Islet of Langerhans (tissue), 1 donor: Measurements from ENCODE around the gene PPP1R10.

Experiments
- FAIRE-seq: peaks from one replicate; lab custom pipeline; 2011; peaks lifted over from hg19 to GRCh38; lab: Jason Lieb, UNC

PPP1R10 gene

DNA sequence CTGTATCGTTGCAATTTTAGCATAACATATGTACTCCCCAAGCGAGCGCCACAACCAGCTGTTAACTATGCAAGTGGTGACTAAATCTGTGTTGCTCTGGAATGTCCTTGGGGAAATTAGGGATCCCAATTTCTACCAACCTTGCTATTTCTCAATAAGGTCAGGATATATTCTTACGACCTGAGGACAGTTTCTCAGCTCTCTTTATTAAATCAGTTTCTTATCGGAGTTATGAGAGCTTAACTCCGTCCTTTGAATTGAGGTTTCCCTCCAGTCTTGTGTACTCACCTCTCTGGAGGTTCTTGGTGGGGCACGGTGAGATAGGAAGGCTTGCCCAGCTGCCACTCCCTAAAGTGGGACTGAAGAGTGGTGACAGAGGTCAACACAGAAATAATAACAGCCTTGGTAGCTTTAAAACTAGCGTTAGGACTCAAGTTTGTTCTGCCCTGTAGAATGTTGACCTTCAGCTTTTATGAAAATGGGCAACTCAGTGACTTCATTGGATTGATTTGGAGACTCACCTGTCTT is 1.3 kb upstream of the PPP1R10 start:
- FAIRE-seq = no peak

DNA sequence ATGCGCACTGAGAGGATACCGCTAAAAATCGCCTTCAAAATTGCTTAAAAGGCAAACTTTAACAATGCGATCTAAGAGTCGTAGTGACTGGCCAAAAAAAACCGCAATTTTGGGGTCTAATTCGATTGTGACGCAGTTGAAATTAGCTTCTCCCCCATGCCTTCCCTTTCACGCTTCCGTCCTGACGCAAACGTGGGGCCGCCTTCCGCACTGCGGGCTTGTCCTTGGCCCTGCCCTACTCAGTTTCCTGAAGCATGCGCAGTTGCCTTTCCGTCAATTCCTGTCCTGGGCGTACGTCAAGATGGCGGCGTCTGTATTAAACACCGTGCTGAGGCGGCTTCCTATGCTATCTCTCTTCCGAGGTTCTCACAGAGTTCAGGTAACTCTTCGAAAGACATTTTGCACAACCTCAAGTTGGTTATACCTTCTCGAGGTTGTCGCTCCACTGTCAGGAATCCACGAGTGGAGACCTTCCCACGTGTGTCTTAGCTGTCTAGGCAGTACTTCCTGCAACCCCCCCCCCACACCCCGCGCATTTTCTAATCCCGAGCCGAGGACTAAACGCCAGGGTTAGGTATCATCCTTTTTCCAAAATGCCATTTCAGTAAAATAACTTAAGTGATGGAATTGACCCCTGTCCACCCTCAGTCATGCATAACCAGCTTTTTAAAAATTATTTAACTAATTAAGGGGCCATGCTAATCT is 674 bp upstream of the PPP1R10 start, which contains the start of gene MRPS18B:
MRPS18B (plus strand) TSS at position 276 of the 705 bp plus-strand sequence; CDS start at position 302, 26 bp downstream.
- peak; percentile 93 for FAIRE-seq

DNA sequence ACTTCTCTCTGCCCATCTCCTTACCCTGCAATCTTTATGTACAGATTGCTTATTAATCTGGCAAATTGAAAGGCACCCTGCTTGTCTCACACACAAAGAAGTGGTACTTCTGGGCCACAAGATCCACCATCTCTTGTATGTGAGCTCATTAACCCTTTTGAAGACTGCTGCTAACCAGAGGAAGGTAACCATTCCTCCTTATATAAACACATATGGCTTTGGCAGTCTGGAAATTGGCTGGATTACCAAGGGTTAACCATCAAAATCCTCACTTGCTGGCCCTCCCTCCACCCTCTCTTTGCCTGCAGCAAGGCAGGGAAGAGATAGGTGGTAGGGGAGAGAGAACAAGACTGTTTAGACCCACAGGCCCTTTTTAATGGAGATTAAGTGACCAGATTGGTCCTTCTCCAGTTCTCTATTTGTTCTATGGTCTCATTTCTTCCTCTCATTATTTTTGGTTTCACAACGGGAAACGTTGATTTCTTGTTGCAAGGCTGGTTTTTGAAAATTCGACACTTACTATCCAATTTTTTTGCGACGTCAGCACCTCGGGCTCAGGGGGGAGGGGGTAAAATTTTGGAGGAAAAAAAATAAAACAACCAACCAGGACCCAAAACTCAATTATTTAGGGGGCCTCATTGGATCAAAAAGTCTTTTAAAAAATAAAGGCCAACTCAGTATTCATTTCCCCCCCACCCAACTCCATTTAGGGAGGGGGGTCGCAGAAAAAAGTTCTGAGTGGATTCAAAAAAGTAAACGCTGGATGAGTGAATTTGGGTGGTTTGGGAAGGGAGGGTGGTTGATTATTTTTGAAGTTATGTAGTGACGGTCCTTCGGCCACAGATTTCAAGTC is 859 bp downstream of the PPP1R10 start:
- FAIRE-seq = no peak

DNA sequence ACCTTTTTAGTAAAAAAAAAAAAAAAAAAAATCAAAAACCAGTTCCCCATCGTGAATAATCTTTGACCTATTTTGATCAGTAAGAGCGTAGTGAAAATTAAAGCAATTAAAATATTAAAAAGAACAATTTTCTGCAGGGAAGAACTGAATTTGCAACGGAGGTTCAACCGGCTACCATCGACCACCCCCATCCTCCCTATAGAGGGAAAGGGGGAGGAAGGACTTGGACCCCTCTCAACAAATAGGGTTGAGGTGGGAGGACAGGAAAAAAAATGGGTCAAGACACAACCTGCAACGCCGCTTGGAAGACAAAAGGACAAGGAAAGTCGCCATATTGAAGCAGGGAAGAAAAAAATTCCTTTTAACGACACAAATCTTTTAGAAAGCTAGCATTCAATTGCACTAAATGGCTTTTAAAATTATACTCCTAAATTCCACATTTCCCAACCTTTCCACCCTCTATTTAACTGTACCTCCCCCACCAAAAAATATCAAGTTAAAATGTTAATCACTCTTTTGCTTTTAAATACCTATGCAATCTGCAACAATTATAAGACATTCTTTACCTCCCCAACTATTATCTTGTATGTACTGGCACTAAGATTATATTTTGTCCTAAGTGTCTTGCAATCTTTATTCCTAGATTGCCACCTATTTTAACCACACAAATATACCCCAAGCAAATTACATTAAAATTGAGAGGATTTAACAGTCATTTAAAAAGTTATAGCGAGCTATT is 1.7 kb downstream of the PPP1R10 start:
- peak; percentile 73 for FAIRE-seq

DNA sequence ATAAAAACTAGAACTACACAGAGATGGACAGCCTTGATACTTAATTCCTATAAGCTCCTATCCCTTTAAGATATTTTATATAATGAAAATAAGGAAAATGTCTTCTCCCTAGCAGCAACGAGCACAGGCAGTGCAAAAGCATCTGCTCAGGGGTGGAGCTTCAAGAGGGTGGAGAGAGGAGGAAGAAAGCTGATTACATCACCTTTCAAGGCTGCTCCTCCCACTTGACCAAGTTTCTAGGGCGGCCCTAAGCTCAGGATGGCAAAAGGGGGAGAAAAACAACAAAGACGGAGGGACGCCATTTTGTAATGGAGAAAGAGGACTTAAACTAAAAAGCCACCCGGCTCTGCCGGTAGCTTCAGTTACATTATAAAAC is 2.2 kb downstream of the PPP1R10 start:
- FAIRE-seq = peak; percentile 80

DNA sequence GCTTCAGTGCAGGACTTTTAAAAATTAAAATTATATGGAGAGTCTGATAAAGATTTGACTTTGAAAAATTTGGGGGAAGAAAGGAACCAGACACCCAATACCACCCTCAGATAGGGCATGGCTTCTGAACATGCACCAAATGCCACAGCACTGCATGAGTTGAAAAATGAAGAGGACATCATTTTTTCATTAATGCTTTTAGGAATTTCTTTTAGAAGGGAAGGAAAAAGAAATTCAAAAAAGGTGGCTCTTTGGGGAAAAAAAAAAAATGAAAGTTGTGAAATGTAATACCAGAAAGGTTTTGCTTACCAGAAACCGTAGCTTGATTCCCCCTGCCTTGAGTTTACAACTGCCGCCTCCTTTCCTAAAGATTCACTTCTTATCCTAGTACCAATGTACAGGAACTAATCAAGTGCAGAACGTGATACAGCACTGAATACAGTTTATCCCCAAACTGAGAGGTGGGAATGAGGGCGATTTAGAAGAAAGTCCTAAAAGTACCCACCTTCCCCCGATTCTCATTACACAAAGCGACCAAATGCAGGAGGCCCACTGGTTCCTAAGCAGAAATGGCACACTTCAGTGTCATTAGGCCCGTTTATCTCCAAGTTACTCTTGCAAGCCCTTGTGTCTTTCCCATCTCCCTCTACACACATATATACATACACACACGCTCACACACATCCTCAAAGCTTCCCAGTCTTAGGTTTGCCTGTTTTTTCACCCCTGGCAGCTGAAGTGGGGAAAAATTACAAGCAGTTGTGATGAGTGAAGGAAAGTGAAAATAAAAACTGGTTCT is 2.8 kb downstream of the PPP1R10 start:
- no peak for FAIRE-seq

DNA sequence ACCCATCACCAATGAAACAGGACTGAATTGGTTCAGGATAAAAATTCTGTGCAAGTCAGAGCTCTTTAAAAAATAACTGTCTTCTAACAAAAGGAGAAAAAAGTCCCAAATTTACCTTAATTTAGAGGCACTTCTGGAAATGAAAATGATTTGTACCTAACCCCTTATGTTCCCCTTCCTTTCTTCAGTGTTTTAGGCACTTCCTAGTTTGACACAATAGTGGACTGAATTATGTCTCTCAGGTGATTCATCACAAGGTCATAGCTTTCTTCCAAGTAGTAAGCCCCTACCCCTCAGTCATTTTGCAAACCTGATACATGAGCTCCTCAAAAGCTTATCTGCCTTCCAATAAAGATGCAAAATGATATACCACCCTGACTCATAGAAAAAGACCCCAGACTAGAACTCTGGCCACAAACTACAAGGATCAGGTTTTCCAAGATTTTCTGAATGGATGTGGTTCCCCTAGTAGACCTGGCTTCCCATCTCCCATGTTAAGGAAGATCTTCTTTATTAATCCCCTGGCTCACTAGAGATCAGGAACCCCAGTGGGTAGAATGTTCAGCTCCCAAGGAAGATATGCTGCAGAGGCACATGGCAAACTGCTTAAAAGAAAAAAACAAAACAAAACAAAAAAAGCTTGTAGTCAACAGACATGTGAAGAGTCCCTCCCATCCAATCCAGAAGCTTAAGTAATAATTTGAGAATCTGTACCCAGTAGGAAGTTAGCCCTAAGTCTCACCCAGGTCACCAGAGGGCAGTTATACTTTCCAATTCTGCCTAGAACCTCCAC is 3.6 kb downstream of the PPP1R10 start:
- no peak for FAIRE-seq

DNA sequence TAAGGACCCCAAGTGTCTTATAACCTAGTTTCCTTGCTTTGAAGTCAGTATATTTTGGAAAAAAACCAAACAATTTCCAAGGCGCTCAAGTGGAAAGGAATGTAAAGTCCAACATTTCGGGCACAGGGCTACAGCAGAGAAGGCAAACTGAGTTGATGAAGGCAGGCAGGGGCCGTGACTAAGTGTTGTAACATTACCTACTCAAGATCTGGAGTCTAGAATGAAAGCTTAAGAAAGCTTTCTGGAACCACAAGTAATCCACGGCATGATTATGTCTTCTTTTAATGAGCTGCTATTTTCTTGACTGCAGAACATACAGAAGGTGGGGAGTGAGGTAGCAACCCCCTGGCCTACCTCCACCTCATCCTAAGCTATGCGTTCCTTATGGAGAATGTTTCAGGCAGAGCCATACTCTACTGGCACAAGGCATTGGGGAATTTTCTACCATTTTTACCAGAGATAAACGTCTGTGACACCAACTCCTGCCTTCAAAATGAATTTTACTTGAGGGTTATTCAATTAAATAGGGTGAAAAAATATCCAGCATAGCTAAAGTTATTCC is 4.3 kb downstream of the PPP1R10 start:
- no peak for FAIRE-seq

DNA sequence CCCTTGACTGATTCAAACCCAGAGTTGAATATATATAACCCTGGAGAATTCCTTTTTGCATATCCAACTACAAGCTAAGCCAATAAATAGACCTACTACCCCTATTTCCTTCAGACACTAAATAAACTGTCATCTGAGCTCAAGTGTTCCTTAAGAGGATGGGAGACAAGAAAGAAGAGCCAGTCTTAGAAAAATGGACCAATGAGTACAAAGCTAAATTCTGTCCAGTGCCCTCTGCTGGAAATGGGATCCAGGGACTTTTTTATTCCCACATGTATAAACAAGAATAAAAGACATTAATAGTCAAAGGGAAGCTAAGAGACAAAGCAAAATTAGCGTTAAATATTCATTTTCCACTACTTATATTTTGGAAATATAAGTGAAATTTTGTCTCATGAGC is 4.8 kb downstream of the PPP1R10 start:
- FAIRE-seq = no peak

DNA sequence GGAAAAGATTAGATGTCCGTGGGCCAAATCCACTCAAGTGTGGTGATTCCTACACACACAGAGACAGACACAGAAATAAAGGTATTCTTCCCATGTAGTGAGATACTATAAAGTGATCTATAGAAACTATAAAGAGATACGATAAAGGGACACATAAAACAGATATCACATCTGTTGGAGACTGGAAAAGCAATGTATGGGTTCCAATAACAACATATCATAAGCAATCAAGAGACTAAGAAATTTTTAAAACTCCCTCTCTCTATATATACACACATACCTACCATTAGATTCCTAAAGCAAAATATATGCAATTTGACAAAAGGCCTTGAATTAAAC is 5.2 kb downstream of the PPP1R10 start:
- FAIRE-seq = no peak

DNA sequence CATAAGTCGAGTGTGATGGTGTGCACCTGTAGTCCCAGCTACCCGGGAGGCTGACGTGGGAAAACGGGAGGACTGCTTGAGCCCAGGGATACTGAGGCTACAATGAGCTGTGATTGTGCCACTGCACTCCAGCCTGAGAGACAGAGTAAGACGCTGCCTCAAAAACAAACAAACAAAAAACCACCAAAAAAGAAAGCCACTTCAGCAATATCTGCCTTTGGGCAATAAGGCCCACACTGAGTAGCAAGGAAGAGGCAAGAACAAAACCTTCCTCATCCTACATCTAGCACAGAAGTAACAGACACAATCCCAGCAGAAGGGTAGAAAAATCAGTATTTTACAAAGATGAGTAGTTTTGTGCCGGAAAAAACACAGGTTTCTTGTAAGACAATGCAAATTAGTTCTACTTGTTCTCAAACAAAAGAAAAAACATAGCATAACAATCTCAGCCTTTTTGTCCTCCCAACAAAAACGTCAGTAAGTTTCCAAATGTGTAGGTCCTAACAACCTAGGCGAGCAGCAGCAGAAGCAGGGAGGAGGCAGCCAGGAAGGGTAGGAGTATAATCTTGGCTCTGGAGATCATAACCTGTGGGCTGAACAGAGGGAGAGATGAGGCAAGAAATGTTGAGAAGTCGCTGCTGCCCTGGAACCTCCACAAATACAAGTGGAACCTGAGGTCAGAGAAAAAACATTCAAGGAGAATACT is 5.7 kb downstream of the PPP1R10 start:
- no peak for FAIRE-seq

DNA sequence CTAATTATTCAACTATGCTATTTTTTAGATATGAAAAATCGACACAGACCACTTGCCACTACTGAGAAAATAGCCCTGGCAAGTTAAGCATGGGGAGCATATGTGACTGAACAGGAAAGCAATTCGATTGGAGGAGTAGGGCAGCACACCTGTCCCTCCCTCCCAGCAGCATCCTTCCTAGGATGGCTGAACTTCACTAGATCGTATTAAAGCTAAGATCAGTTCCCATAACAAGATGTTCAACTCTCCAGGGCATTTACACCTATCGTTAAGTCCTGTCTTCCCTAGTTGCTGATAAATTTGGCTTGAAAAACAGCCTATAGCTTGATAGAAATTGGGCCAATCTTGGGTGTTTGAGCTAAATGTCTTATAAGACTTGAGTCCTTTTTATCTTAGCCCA is 7.0 kb downstream of the PPP1R10 start:
- FAIRE-seq = no peak

DNA sequence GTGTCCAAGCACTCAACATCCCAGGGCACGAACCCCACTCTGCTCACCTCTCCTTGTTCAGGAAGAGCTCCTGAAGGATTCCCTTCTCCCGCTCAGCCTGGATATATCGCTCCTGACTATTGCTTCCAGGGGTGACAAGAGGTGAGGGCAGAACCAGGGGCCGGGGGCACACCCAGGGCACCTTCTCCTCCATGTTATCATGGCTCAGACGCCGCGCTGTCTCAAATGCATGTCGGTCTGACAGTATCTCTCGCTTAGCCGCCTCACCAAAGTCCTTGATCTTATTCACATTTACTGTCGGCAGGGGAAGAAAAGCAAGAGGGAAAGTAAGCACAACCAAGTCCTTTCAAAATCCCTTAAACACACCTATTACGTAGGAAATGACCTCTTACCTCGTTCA is 13.1 kb downstream of the PPP1R10 start:
- no peak for FAIRE-seq

DNA sequence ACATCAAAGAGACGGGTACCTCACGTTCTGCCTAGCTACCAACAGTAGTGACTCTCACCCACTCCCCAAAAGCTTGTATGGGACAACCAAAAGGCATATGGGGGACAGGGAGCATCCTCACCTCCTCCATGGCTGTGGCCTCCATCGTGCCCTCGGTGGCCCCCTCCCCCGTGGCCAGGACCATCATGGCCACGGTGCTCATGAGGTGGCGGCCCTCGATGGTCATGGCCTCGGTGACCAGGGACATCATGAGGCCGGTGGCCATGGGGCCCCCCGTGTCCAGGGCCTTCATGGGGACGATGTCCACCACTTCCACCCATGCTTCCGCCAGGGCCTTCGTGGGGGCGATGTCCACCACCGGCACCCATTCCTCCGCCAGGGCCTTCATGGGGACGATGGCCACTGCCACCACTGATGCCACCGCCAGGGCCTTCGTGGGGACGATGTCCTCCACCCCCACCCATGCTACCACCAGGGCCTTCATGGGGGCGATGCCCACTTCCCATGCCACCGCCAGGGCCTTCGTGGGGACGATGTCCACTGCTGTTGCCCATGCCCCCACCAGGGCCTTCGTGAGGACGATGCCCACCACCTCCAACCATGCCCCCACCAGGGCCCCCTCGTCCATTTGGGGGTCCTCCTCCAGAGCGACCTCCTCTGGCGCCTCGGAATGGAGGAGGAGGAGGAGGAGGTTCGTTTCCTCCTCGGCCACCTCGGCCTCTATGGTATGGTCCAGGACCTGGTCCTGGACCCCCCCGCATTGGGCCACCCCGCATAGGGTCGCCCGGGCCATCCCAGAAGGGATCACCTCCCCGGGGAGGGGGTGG is 15.0 kb downstream of the PPP1R10 start:
- FAIRE-seq = no peak

DNA sequence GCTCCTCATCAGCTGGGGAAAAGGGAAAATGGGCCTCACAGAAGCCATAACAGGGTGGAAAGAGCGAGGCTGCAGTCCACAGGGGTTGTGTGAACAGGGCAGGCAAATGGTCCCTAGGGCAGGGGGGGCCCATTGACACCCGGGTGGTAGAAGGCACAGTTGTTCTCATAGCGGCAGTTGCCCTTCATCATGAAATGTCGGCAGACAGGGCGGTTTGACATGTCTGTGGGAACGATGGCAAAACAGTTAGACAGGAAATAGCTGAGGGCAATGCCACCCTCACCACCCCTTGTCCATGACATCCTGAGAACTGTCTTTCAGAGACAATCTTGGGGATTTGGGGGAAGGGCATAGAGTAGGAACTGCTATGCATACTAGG is 15.6 kb downstream of the PPP1R10 start:
- no peak for FAIRE-seq

DNA sequence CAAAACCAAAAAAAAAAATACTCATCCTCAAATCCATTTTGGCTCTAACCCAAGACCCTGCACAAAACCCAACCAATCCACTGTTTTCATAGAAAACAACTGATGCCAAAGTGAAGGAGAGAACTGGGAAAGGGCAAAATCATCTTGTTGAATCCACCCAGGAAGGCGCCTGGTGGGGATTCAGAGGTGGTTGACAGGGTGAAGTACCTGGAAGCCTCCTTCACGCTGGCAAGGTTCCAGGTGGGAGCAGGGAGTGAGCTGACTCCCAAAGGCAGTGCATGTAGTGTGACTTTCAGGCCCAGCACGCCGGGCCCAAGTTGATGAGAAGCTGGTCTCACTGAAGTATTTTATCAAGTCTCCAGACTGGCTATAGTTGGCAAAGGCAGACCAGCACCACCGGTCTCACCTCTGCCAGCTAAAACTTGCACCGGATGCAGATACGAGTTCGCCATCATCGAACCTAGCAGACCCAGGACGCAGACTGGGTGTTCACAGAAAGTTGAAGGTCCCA is 16.5 kb downstream of the PPP1R10 start:
- no peak for FAIRE-seq

DNA sequence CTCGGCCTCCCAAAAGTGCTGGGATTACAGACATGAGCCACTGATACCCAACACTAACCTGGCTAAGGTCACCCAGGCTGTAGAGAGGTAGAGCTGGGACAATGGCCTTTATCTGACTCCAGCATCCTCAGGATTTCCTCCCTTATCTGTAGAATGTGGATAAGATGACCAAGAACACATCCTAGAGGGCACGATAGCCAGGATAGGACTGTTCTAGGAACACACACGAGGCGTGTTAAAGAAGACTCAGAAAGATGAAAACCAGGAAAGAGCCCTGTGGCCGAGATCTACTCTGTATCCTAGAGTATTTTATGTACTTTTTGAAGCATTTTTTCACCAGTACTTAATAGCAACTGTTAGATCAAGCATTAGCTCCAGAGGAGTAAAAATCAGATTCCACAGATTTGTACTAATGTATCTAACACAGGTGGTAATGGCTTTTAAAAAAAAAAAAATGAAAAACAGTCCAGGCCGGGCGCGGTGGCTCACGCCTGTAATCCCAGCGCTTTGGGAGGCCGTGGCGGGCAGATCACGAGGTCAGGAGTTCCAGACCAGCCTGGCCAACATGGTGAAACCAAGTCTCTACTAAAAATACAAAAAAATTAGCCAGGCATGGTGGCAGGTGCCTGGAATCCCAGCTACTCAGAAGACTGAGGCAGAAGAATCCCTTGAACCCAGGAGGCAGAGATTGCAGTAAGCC is 17.3 kb downstream of the PPP1R10 start:
- no peak for FAIRE-seq

DNA sequence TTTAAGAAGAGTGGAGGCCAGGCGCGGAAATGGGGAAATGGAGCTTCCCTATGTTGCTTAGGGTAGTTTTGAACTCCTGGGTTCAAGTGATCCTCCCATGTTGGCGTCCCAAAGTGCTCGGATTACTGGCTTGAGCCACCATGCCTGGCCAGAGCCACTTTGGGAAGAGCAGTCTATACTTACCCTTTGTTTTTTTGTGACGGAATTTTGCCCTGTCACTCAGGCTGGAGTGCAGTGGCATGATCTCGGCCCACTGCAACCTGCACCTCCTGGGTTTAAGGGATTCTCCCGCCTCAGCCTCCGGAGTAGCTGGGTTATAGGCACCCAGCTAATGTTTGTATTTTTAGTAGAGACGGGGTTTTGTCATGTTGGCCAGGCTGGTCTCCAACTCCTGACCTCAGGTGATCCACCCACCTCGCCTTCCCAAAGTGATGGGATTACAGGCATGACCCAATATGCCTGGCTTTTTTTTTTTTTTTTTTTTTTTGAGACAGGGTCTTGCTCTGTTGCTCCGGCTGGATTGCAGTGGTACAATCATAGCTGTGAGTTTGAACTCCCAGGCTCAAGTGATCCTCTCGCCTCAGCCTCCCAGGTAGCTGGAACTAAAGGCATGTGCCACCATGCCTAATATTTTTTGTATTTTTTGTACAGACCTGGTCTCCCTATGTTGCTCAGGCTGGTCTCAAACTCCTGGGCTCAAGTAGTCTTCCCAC is 18.0 kb downstream of the PPP1R10 start:
- FAIRE-seq = no peak
